ENCODE data around the gene TTLL10. TPM values are rescaled to one million over a fixed set of nuclear protein-coding genes. Genes with fewer than 3 reads are reported as not detected.

Gene TTLL10
- total RNA-seq, 1 experiment from 2014 or later = 0.68 TPM

DNA sequence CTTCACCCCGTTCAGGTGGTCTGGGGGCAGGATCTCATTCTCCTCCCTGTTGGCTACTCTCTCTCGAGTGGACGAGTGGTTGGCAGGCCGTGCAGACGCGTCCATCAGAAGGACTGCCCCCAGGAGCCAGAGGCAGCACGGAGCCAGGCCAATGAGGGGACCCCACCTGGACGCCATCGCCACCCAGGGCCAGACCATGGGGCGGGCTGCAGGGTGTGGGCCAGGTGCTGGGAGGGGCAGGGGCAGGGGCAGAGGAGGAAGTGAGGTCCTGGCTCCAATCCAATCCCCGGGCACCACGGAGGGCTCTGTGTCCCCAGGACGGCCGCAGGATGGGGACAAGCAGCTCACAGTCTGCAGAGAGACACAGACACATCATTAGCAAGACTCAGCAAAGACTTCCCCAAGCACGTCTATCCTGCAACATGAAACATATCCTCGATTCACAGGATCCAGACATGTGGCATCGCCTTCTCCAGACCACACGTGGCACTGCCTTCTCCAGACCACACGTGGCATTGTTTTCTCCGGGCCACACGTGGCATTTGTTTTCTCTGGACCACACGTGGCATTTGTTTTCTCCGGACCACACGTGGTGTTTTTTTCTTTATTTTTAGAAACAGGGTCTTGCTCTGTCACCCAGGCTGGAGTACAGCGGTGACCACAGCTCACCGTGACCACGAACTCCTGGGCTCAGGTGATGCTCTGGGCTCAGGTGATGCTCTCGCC is 55.1 kb downstream of the TTLL10 start:
- peaks cover 6% of the 10 kb centered on the region for H3K23me2 ChIP-seq (ENCODE audit: insufficient read length, low read depth, low read length, poor library complexity, severe bottlenecking)
- no peak overlapping the region for H4K8ac ChIP-seq (replicated peaks; ENCODE audit: insufficient read length, low read depth, low read length)
- H2BK5ac ChIP-seq (ENCODE audit: insufficient read length, low read length) = no peak overlapping the region
- no peak overlapping the region for H2AFZ ChIP-seq (ENCODE audit: low read length)
- H3K9me3 ChIP-seq (ENCODE audit: control insufficient read depth, low read depth, low read length) = no peaks in the 10 kb centered on the region
- no peak overlapping the region for H3K4me2 ChIP-seq (ENCODE audit: insufficient read depth, insufficient read length, low read length)
- H4K5ac ChIP-seq (ENCODE audit: insufficient read length, low read depth, low read length) = no peak overlapping the region
- H3K4ac ChIP-seq (ENCODE audit: low read depth, low read length) = no peak overlapping the region
- no peak overlapping the region; a peak in 1 of 7 replicates for H3K27ac Mint-ChIP-seq
- H3K79me1 ChIP-seq (ENCODE audit: insufficient read depth, low read depth, low read length, poor library complexity, severe bottlenecking) = peaks cover 2% of the 10 kb centered on the region
- no peaks in the 10 kb centered on the region for H3K27me3 ChIP-seq (ENCODE audit: insufficient read depth, low read length)
- TF ChIP-seq, protein P1, sequence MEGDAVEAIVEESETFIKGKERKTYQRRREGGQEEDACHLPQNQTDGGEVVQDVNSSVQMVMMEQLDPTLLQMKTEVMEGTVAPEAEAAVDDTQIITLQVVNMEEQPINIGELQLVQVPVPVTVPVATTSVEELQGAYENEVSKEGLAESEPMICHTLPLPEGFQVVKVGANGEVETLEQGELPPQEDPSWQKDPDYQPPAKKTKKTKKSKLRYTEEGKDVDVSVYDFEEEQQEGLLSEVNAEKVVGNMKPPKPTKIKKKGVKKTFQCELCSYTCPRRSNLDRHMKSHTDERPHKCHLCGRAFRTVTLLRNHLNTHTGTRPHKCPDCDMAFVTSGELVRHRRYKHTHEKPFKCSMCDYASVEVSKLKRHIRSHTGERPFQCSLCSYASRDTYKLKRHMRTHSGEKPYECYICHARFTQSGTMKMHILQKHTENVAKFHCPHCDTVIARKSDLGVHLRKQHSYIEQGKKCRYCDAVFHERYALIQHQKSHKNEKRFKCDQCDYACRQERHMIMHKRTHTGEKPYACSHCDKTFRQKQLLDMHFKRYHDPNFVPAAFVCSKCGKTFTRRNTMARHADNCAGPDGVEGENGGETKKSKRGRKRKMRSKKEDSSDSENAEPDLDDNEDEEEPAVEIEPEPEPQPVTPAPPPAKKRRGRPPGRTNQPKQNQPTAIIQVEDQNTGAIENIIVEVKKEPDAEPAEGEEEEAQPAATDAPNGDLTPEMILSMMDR (conservative IDR thresholded peaks at IDR 0.05) = no peak
- no peak overlapping the region for H2AK5ac ChIP-seq (ENCODE audit: insufficient read length, low read length)
- H2BK20ac ChIP-seq (ENCODE audit: low read depth, low read length, poor library complexity, severe bottlenecking) = no peak overlapping the region
- no peak overlapping the region for H3K23ac ChIP-seq (ENCODE audit: insufficient read length, low read depth, low read length)
- H3K4me3 Mint-ChIP-seq = no peak overlapping the region; a peak in 1 of 5 replicates
- H3K27me3 Mint-ChIP-seq (ENCODE audit: low read depth) = no peaks in the 10 kb centered on the region
- H4K91ac ChIP-seq (ENCODE audit: insufficient read length, low read depth, low read length) = no peak overlapping the region
- peaks cover 17 to 46% (median 42%) of the 10 kb centered on the region in 3 experiments for H3K36me3 Mint-ChIP-seq (ENCODE audit: insufficient read depth in 1 of 3, low read depth in 3 of 3)
- no peak overlapping the region for H3T11ph ChIP-seq (ENCODE audit: low read length)
- peaks cover 0 to 4% of the 10 kb centered on the region in 2 experiments; a peak in 1 of 5 replicates for H3K9me3 Mint-ChIP-seq
- H3K9ac ChIP-seq (ENCODE audit: extremely low read depth, insufficient read length, low read length) = no peak overlapping the region
- H4K20me1 ChIP-seq (ENCODE audit: control insufficient read depth, insufficient read depth, insufficient read length) = no peaks in the 10 kb centered on the region
- H3K14ac ChIP-seq (ENCODE audit: insufficient read depth, low read length) = no peak overlapping the region
- no peak overlapping the region for H3K56ac ChIP-seq (ENCODE audit: insufficient read length, low read depth, low read length)
- H3K79me2 ChIP-seq (ENCODE audit: insufficient read depth, low read length) = peaks cover 2% of the 10 kb centered on the region; the same call in 1 of the 2 replicates
- no peak overlapping the region for H2BK15ac ChIP-seq (ENCODE audit: low read depth, low read length)
- no peak for DNase-seq
- H3K4me1 Mint-ChIP-seq = peaks cover 11 to 15% of the 10 kb centered on the region in 2 experiments
- H3K18ac ChIP-seq (ENCODE audit: insufficient read length, low read depth, low read length) = no peak overlapping the region
- H2BK120ac ChIP-seq (ENCODE audit: low read depth, low read length, poor library complexity, severe bottlenecking) = no peak overlapping the region
- H3K4me1 ChIP-seq (ENCODE audit: insufficient read depth, low read length) = no peaks in the 10 kb centered on the region
- H3K27ac ChIP-seq (ENCODE audit: insufficient read length, low read depth, low read length) = no peak overlapping the region
- no peak overlapping the region for H2BK12ac ChIP-seq (ENCODE audit: insufficient read length, low read depth, low read length)
- WGBS (ENCODE audit: extremely low coverage, insufficient read length, low lambda C conversion rate) = no CpG with 5 or more reads among the region's 28 CpGs

All from H9 (cell line).